ENCODE data around the gene YJU2.

DNA sequence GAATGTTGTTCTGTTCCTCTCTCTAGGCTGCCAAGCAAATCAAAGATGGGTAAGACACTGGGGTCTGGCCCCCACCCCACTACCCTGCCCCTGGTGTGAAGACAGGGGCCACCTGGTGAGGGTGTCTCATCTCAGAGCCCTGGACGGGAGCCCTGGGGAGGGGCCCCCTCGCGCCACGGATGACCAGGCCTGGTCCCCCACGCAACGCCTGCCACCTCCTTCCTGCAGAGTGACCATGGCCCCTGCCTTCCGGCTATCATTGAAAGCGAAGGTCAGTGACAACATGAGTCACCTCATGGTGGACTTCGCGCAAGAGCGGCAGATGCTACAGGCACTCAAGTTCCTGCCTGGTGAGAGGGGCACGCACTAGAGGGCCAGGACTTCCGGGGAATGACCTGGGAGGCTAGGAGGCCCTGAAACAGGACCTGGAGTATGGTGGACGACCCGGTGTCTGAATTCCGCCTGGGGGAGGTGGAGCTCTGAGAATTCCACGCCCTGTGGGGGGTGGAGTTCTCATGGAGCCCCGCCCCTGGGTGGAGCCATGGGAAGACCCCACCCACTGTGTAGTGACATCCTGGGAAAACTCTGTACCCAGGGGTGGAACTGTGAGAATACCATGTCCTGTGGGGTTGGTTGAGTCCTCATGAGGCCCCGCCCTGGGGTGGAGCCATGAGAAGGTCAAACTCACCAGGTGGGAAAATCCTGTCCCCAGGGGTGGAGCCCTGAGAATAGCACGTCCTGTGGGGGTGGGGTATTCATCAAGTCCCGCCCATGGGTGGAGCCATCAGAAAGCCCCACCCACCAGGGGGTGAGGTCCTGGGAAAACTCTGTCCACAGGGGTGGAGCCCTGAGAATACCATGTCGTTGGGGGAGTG is 63.6 kb downstream of the YJU2 start:
- TF ChIP-seq, protein P1, sequence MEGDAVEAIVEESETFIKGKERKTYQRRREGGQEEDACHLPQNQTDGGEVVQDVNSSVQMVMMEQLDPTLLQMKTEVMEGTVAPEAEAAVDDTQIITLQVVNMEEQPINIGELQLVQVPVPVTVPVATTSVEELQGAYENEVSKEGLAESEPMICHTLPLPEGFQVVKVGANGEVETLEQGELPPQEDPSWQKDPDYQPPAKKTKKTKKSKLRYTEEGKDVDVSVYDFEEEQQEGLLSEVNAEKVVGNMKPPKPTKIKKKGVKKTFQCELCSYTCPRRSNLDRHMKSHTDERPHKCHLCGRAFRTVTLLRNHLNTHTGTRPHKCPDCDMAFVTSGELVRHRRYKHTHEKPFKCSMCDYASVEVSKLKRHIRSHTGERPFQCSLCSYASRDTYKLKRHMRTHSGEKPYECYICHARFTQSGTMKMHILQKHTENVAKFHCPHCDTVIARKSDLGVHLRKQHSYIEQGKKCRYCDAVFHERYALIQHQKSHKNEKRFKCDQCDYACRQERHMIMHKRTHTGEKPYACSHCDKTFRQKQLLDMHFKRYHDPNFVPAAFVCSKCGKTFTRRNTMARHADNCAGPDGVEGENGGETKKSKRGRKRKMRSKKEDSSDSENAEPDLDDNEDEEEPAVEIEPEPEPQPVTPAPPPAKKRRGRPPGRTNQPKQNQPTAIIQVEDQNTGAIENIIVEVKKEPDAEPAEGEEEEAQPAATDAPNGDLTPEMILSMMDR (IDR thresholded peaks at IDR 0.05): no peak
- TF ChIP-seq HMGXB4 (CRISPR knock-in tag; IDR thresholded peaks at IDR 0.05): no peak

All from WTC11 (cell line).